Skeletal muscle satellite cell (primary cell): ENCODE results near the gene PHYH.

Experiments used
- H3K27me3 ChIP-seq: 2 replicates; pipeline ENCODE4 v1.7.0; 2013; ENCODE audit warnings: low read length; ENCODE audit not compliant: control insufficient read depth, insufficient read depth
- H3K36me3 ChIP-seq: 2 replicates; pipeline ENCODE4 v1.7.0; 2013; ENCODE audit warnings: mild to moderate bottlenecking, control low read depth, low read length; ENCODE audit not compliant: insufficient read depth
- H3K4me1 ChIP-seq: 2 replicates; pipeline ENCODE4 v1.7.0; 2013; ENCODE audit warnings: low read length; ENCODE audit not compliant: control insufficient read depth, insufficient read depth
- H3K4me2 ChIP-seq: 2 replicates; pipeline ENCODE4 v1.7.0; 2013; ENCODE audit warnings: mild to moderate bottlenecking, low read length
- H3K4me3 ChIP-seq: 2 replicates; pipeline ENCODE4 v1.7.0; 2013; ENCODE audit warnings: low read length
- H3K9ac ChIP-seq: 2 replicates; pipeline ENCODE4 v1.7.0; 2013; ENCODE audit warnings: mild to moderate bottlenecking, low read depth, low read length, moderate library complexity
- H3K9me3 ChIP-seq: replicated peaks from 2 replicates; pipeline ENCODE4 v1.7.0; 2013; ENCODE audit warnings: mild to moderate bottlenecking, control low read depth, low read length

The PHYH gene

GRCh38 chr10:13317474-13317873 is 17.6 kb upstream of the PHYH start:
- Histone ChIP-seq H3K9me3 (no peaks in the 10 kb centered on the region), H3K4me3 (no peak overlapping the region), H3K9ac (no peak overlapping the region), H3K4me1 (no peaks in the 10 kb centered on the region), H3K4me2 (no peak overlapping the region), H3K36me3 (peaks cover 10% of the 10 kb centered on the region), H3K27me3 (no peaks in the 10 kb centered on the region)

GRCh38 chr10:13316635-13317311 is 16.9 kb upstream of the PHYH start:
- H3K4me2 ChIP-seq = no peak overlapping the region
- peaks cover 8% of the 10 kb centered on the region for H3K36me3 ChIP-seq
- no peak overlapping the region for H3K4me3 ChIP-seq
- no peaks in the 10 kb centered on the region for H3K4me1 ChIP-seq
- H3K9ac ChIP-seq = no peak overlapping the region
- no peaks in the 10 kb centered on the region for H3K27me3 ChIP-seq
- no peaks in the 10 kb centered on the region for H3K9me3 ChIP-seq

GRCh38 chr10:13315361-13315760 is 15.5 kb upstream of the PHYH start:
- Histone ChIP-seq H3K36me3 (no peaks in the 10 kb centered on the region), H3K27me3 (no peaks in the 10 kb centered on the region), H3K9me3 (no peaks in the 10 kb centered on the region), H3K4me2 (no peak overlapping the region), H3K4me1 (no peaks in the 10 kb centered on the region), H3K4me3 (no peak overlapping the region), H3K9ac (no peak overlapping the region)

GRCh38 chr10:13311177-13311575 is 11.3 kb upstream of the PHYH start:
- H3K4me3 ChIP-seq = no peak overlapping the region
- no peaks in the 10 kb centered on the region for H3K9me3 ChIP-seq
- H3K4me2 ChIP-seq = no peak overlapping the region
- no peaks in the 10 kb centered on the region for H3K27me3 ChIP-seq
- no peaks in the 10 kb centered on the region for H3K4me1 ChIP-seq
- H3K9ac ChIP-seq = no peak overlapping the region
- no peaks in the 10 kb centered on the region for H3K36me3 ChIP-seq

GRCh38 chr10:13310518-13311176 is 10.8 kb upstream of the PHYH start:
- no peaks in the 10 kb centered on the region for H3K9me3 ChIP-seq
- H3K4me3 ChIP-seq = no peak overlapping the region
- no peak overlapping the region for H3K4me2 ChIP-seq
- no peaks in the 10 kb centered on the region for H3K27me3 ChIP-seq
- no peaks in the 10 kb centered on the region for H3K4me1 ChIP-seq
- H3K9ac ChIP-seq = no peak overlapping the region
- H3K36me3 ChIP-seq = no peaks in the 10 kb centered on the region

- H3K4me2 ChIP-seq = no peak overlapping the region
- H3K4me1 ChIP-seq = no peaks in the 10 kb centered on the region
- H3K27me3 ChIP-seq = no peaks in the 10 kb centered on the region
- no peak overlapping the region for H3K9ac ChIP-seq
- no peak overlapping the region for H3K4me3 ChIP-seq
- no peaks in the 10 kb centered on the region for H3K9me3 ChIP-seq
- H3K36me3 ChIP-seq = no peaks in the 10 kb centered on the region
These were observed 9.9 kb upstream of the PHYH start for GRCh38 chr10:13309792-13310191.

GRCh38 chr10:13308096-13308495 is 8.2 kb upstream of the PHYH start:
- Histone ChIP-seq H3K36me3 (no peaks in the 10 kb centered on the region), H3K9ac (no peak overlapping the region), H3K27me3 (no peaks in the 10 kb centered on the region), H3K4me1 (no peaks in the 10 kb centered on the region), H3K4me3 (no peak overlapping the region), H3K4me2 (no peak overlapping the region), H3K9me3 (no peaks in the 10 kb centered on the region)

GRCh38 chr10:13306103-13306502 is 6.2 kb upstream of the PHYH start:
- Histone ChIP-seq H3K9ac (no peak overlapping the region), H3K36me3 (no peaks in the 10 kb centered on the region), H3K9me3 (no peaks in the 10 kb centered on the region), H3K27me3 (no peaks in the 10 kb centered on the region), H3K4me3 (no peak overlapping the region), H3K4me1 (peaks cover 8% of the 10 kb centered on the region), H3K4me2 (no peak overlapping the region)

GRCh38 chr10:13302821-13303555 is 3.1 kb upstream of the PHYH start:
- Histone ChIP-seq H3K9ac (no peak overlapping the region), H3K4me3 (peak overlapping the region; percentile 80), H3K9me3 (no peaks in the 10 kb centered on the region), H3K27me3 (no peaks in the 10 kb centered on the region), H3K4me2 (peak overlapping the region; percentile 85), H3K4me1 (peaks cover 14% of the 10 kb centered on the region), H3K36me3 (no peaks in the 10 kb centered on the region)

- H3K4me3 ChIP-seq = peak overlapping the region; percentile 90
- H3K27me3 ChIP-seq = no peaks in the 10 kb centered on the region
- H3K9me3 ChIP-seq = no peaks in the 10 kb centered on the region
These were observed 972 bp downstream of the PHYH start for GRCh38 chr10:13298748-13299436.

GRCh38 chr10:13296476-13296875 is 3.4 kb downstream of the PHYH start:
- no peaks in the 10 kb centered on the region for H3K27me3 ChIP-seq
- H3K4me2 ChIP-seq = no peak overlapping the region
- H3K9me3 ChIP-seq = no peaks in the 10 kb centered on the region
- no peak overlapping the region for H3K9ac ChIP-seq
- H3K4me1 ChIP-seq = peaks cover 8% of the 10 kb centered on the region
- H3K36me3 ChIP-seq = no peaks in the 10 kb centered on the region
- H3K4me3 ChIP-seq = no peak overlapping the region

More at GRCh38 chr10:13298748-13299436, 972 bp downstream of the PHYH start:
- Histone ChIP-seq H3K9ac (peak overlapping the region; percentile 97), H3K36me3 (no peaks in the 10 kb centered on the region), H3K4me2 (peak overlapping the region; percentile 98), H3K4me1 (peaks cover 14% of the 10 kb centered on the region)
